GM12801 (cell line): ENCODE results near the gene MYCN.

Experiments used
- CTCF ChIP-seq: IDR thresholded peaks from one replicate; pipeline ENCODE4 v1.5.1; 2011; ENCODE audit warnings: control low read depth; ENCODE audit not compliant: insufficient read length; ENCODE audit errors: extremely low read depth

Gene MYCN

DNA sequence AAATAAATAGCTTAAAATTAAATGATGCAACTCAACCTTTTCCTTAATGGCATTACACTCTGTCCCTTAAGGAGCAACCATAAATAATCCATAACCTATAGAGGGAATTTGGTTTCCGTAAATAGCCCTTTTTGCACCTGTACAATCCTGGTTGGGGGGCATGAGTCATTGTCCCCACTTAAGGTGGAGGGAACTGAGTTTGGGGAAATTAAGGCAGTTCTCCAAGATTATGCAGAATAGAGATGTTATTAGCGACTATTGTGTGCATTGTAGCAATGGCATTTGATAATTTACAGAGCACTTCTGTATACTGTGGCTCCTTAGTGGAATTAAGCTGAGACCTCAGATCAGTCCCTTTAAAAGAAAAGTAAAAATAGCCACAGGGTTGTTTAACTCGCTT, 6.6 kb downstream of the MYCN start:
- TF ChIP-seq CTCF = no peak

DNA sequence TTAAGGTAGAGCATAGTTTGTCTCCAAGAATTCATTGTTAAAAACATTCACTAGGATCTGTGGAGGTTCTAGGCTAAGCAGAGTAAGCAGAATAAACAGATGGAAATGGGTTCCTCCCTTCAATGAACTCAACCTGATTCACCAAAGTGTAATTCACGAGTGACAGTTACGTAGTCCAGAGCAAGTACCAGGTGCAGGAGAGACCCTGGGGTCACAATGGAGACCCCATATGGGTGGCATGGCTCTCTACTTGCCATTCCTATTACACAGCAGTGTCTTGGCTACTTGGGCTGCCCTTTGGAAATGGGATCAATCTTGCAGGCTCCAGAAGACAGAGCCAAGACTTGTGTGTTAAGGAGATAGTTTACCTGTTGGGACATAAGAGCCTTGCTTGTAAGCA, 7.1 kb downstream of the MYCN start:
- no peak for TF ChIP-seq CTCF

DNA sequence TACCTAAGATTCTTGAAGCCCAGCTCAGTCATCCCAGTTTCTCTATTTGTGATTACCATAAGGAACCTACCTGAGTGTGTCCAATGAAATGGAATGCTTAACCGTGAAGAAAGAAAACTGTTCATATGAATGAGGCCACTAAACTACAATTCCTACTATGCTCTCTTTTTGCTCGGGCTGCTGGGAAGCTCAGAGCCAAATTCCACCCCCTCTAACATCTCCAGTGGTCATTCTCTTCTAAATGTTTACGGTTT, 8.3 kb downstream of the MYCN start:
- no peak for TF ChIP-seq CTCF

GRCh38 chr2:15949126-15949525, 8.8 kb downstream of the MYCN start:
- no peak for TF ChIP-seq CTCF

- no peak for TF ChIP-seq CTCF
Observed at GRCh38 chr2:15949551-15949950, 9.2 kb downstream of the MYCN start.

- no peak for TF ChIP-seq CTCF
Observed at GRCh38 chr2:15950088-15950952, 10.0 kb downstream of the MYCN start.

- no peak for TF ChIP-seq CTCF
Observed at GRCh38 chr2:15952451-15953146, 12.2 kb downstream of the MYCN start.
